Measurements from ENCODE around the gene LGI4. TPM values are rescaled to one million over a fixed set of nuclear protein-coding genes. Genes with fewer than 3 reads are reported as not detected.
A peak's percentile ranks its signal among the peaks of the same experiment; 100 is the strongest.

Gene LGI4
- total RNA-seq, 1 donor from 2014 or later: 59.3 TPM

DNA sequence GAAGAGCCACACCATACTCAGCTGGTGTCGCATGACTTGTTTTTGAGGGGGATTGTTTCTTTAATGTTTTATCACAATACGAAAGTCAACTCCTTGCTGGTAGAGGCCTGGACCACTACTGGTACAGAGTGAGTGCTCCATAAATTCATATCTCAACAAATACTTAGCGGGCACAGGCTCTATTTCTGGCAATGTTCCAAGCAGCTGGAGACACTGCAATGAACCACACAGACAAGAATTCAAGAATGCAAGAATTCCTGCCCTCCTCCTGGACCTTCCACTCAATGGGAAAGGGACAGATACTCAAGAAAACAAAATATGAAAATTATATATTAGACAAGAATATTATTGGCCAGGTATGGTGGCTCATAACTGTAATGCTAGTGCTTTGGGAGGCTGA lies 14.6 kb upstream of the LGI4 start:
- intact Hi-C loops (cut with DNase I): loop anchor here (10.0 kb wide), 2 partner anchors 595 to 1355 kb away; partner anchors contain the start of genes IGFLR1, KCTD15, LIN37 and PSENEN

DNA sequence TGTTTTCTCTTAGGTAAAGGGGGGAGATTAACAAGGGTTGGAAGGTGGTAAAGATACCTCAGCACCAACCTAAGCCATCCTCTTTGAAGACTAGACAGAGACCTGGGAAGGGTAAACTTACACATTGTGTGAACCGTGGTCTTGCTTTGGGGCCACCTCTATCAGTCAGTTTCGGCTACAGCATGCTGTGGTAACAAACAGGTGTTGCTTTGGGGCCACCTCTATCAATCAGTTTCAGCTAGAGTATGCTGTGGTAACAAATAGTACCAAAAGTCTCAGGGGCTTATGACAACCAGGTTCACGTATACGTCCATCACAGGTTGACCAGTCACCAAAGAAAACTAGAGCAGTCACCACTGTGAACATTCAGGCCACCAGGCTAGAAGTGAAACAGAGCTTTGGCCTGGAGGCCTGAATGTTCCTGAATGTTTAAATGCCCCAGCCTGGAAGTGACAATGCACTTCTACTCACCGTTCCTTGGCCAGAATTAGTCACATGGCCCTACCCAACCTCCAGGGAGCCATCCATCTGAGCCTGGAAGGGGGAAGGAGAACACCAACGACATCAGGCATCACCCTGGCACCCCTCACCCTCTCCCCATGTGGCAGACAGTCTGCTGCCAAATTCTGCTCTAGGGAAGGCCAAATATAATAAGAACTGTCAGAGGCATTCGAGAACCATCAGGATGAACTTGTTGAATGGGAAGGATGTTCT lies 12.0 kb upstream of the LGI4 start:
- intact Hi-C loops (cut with DNase I): loop anchor here (10.0 kb wide), 2 partner anchors 598 to 1352 kb away; partner anchors contain the start of genes IGFLR1, KCTD15, LIN37 and PSENEN

More for the DNA sequence above, 14.6 kb upstream of the LGI4 start:
- Histone ChIP-seq H3K4me3 (no peak overlapping the region), H3K9me3 (no peaks in the 10 kb centered on the region), H3K27ac (no peak overlapping the region), H3K4me1 (peaks cover 6 to 11% of the 10 kb centered on the region in 2 donors), H3K27me3 (no peaks in the 10 kb centered on the region), H3K36me3 (no peaks in the 10 kb centered on the region)
- TF ChIP-seq, protein P1, sequence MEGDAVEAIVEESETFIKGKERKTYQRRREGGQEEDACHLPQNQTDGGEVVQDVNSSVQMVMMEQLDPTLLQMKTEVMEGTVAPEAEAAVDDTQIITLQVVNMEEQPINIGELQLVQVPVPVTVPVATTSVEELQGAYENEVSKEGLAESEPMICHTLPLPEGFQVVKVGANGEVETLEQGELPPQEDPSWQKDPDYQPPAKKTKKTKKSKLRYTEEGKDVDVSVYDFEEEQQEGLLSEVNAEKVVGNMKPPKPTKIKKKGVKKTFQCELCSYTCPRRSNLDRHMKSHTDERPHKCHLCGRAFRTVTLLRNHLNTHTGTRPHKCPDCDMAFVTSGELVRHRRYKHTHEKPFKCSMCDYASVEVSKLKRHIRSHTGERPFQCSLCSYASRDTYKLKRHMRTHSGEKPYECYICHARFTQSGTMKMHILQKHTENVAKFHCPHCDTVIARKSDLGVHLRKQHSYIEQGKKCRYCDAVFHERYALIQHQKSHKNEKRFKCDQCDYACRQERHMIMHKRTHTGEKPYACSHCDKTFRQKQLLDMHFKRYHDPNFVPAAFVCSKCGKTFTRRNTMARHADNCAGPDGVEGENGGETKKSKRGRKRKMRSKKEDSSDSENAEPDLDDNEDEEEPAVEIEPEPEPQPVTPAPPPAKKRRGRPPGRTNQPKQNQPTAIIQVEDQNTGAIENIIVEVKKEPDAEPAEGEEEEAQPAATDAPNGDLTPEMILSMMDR (IDR thresholded peaks at IDR 0.05): no peak
- DNase-seq (ENCODE audit: low spot score in 2 of 2): no peak

DNA sequence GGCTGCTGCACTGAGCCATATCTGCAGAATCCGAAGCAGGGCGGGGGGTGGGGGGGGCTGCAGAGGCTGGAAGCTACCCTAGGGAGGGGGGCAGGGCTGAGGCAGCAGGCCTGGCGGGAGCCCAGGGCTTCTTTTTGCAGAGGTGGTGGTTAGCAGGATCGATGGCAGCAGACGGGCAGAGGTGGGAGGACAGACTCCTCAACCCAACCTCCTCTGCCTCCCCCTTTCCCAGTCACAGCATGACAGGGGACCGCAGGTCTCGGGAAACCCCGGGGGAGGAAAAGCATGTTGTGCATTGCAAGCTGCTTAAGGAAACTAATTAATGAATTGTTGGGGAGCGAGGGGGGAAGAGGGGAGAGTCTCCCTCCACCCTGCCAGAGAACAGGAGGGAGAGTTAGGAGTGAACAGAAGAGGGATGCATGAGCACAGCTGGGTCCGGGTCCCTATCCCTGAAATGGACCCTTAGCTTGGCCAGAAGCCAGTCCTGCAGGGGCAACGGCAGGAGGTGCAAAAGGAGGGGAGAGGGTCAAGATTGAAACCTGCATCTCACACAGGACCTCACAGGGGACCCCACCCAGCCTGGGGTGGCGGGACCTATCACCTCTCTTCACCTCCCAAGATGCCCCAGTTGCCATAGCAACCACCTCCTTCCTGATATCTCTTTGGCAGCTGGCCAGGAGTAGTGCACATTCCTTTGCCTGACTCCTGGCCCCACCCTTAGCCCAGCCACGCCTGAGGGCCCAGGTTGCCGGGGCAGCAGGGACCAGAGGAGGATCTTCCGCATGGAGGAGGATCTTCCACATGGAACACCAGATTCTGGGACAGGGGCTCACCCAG lies 10.0 kb upstream of the LGI4 start:
- Histone ChIP-seq H3K4me1 (peaks cover 5 to 17% of the 10 kb centered on the region in 2 donors), H3K27ac (no peak overlapping the region), H3K4me3 (no peak overlapping the region), H3K36me3 (no peaks in the 10 kb centered on the region), H3K27me3 (no peaks in the 10 kb centered on the region), H3K9me3 (no peaks in the 10 kb centered on the region)
- intact Hi-C loops (cut with DNase I): loop anchor here (10.0 kb wide), 2 partner anchors 600 to 1350 kb away; partner anchors contain the start of genes IGFLR1, KCTD15, LIN37 and PSENEN
- DNase-seq (ENCODE audit: low spot score in 2 of 2): no peak
- TF ChIP-seq, protein P1 (IDR thresholded peaks at IDR 0.05): no peak

More for the DNA sequence above, 12.0 kb upstream of the LGI4 start:
- H3K9me3 ChIP-seq: no peaks in the 10 kb centered on the region
- H3K4me3 ChIP-seq: no peak overlapping the region
- H3K4me1 ChIP-seq: peaks cover 0 to 7% of the 10 kb centered on the region in 2 donors
- H3K27me3 ChIP-seq: no peaks in the 10 kb centered on the region
- no peak for DNase-seq (ENCODE audit: low spot score in 2 of 2)
- no peaks in the 10 kb centered on the region for H3K36me3 ChIP-seq
- TF ChIP-seq, protein P1 (IDR thresholded peaks at IDR 0.05): no peak
- peak overlapping the region; percentile 24 to 68 for H3K27ac ChIP-seq

DNA sequence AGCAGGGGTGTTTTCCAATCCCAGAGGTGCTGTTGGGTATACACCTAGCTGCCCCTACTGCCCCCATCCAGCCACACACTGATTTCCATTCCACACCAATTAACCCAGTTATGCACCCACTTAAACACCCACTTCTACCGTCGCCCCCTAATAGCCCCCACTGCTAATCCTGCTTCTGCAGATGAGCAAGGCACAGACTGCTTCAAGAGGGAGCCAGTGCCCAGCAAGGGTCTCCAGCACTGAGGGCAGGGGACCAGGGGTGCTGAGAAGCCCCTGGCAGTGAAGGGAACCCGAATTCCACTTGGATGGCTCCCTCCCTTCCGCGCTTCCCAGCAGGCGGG lies 9.4 kb upstream of the LGI4 start:
- no peak overlapping the region for H3K4me3 ChIP-seq
- H3K36me3 ChIP-seq: no peaks in the 10 kb centered on the region
- TF ChIP-seq, protein P1 (IDR thresholded peaks at IDR 0.05): no peak
- intact Hi-C loops (cut with DNase I): loop anchor here (10.0 kb wide), 2 partner anchors 601 to 1349 kb away; partner anchors contain the start of genes IGFLR1, KCTD15, LIN37 and PSENEN
- no peak overlapping the region for H3K27ac ChIP-seq
- no peak for DNase-seq (ENCODE audit: low spot score in 2 of 2)
- no peaks in the 10 kb centered on the region for H3K27me3 ChIP-seq
- peaks cover 8 to 21% of the 10 kb centered on the region in 2 donors for H3K4me1 ChIP-seq
- no peaks in the 10 kb centered on the region for H3K9me3 ChIP-seq

DNA sequence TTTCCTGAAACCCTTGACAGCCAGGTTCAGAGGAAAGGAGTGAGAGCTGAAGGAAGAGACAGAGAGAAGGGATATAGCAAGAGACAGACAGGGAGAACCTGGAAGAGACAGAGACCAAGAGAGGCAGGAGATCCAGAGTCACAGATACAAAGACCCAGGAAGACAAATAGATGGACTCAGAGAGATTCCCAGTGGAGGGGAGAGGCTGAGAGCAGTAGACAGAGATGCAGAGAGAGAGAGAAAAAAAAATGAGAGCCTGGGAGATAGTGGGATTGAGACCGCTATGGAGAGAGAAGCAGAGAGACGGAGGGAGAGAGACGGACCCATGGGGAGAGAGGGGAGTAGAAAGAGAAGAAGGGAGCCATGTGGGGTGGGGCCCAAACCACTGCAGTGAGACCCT lies 9.0 kb upstream of the LGI4 start:
- Histone ChIP-seq H3K27ac (no peak overlapping the region), H3K4me1 (peaks cover 8 to 22% of the 10 kb centered on the region in 2 donors), H3K27me3 (no peaks in the 10 kb centered on the region), H3K9me3 (no peaks in the 10 kb centered on the region), H3K4me3 (no peak overlapping the region), H3K36me3 (no peaks in the 10 kb centered on the region)
- intact Hi-C loops (cut with DNase I): loop anchor here (10.0 kb wide), 2 partner anchors 601 to 1349 kb away; partner anchors contain the start of genes IGFLR1, KCTD15, LIN37 and PSENEN
- TF ChIP-seq, protein P1 (IDR thresholded peaks at IDR 0.05): no peak
- DNase-seq (ENCODE audit: low spot score in 2 of 2): no peak

All from ascending aorta (tissue), 2 donors.